Liver (tissue), 9 donors: Measurements from ENCODE around the gene ULK4. TPM values are rescaled to one million over a fixed set of nuclear protein-coding genes. Genes with fewer than 3 reads are reported as not detected.
"Not testable (repeated sequence)": the region's sequence is repeated elsewhere in the genome, so short reads cannot be mapped to it uniquely, and the experiment has no call there.

Experiments used
- DNase-seq: peaks from one replicate; pipeline ENCODE4 v3.0.0-alpha.2; 2017; ENCODE audit warnings: low spot score
- H3K27ac ChIP-seq, 2 donors: one replicate each; pipeline ENCODE4 v1.7.0; 2013; ENCODE audit warnings: inconsistent platforms in 2 of 2, low read length in 2 of 2, control low read depth in 1 of 2, low read depth in 1 of 2, mild to moderate bottlenecking in 1 of 2
- H3K27me3 ChIP-seq, 4 donors: one replicate each; pipeline versions ENCODE4 v1.6.1 to v1.7.0; 2013; ENCODE audit warnings: low read length in 3 of 4, inconsistent platforms in 1 of 4, mild to moderate bottlenecking in 1 of 4, moderate library complexity in 1 of 4; ENCODE audit not compliant: control insufficient read depth in 4 of 4, insufficient read depth in 4 of 4
- H3K36me3 ChIP-seq, 4 donors: one replicate each; pipeline versions ENCODE4 v1.6.1 to v1.7.0; 2013; ENCODE audit warnings: low read length in 3 of 4, mild to moderate bottlenecking in 3 of 4, low read depth in 1 of 4, moderate library complexity in 1 of 4; ENCODE audit not compliant: control insufficient read depth in 4 of 4, insufficient read depth in 3 of 4
- H3K4me1 ChIP-seq, 4 donors: one replicate each; pipeline versions ENCODE4 v1.6.1 to v1.7.0; 2013; ENCODE audit warnings: low read length in 3 of 4, mild to moderate bottlenecking in 3 of 4, moderate library complexity in 1 of 4; ENCODE audit not compliant: control insufficient read depth in 4 of 4, insufficient read depth in 4 of 4
- H3K4me3 ChIP-seq, 3 donors: one replicate each; pipeline versions ENCODE4 v1.6.1 to v1.7.0; 2013; ENCODE audit warnings: low read length in 3 of 3, control low read depth in 1 of 3, low read depth in 1 of 3, mild to moderate bottlenecking in 1 of 3
- H3K9ac ChIP-seq, 2 donors: one replicate each; pipeline ENCODE4 v1.7.0; 2013; ENCODE audit warnings: low read length in 2 of 2, mild to moderate bottlenecking in 2 of 2, moderate library complexity in 2 of 2, control low read depth in 1 of 2, low read depth in 1 of 2
- H3K9me3 ChIP-seq, 4 donors: one replicate each; pipeline versions ENCODE4 v1.6.1 to v1.7.0; 2013; ENCODE audit warnings: low read length in 3 of 4; ENCODE audit not compliant: control insufficient read depth in 4 of 4
- CTCF ChIP-seq: fragments of 150-350 bp; IDR thresholded peaks from 2 replicates; pipeline ENCODE4 v1.5.1; 2017; ENCODE audit warnings: improper control_type of control experiment, low read depth, low read length; ENCODE audit not compliant: missing input control
- EGR1 ChIP-seq, 2 donors: IDR thresholded peaks; 2 replicates each; pipeline ENCODE4 v1.6.1; 2016 to 2018; ENCODE audit warnings: antibody characterized with exemption in 2 of 2, low read depth in 2 of 2
- FOXA1 ChIP-seq: IDR thresholded peaks from 2 replicates; pipeline ENCODE4 v1.6.1; 2016; ENCODE audit warnings: antibody characterized with exemption
- HNF4A ChIP-seq, 2 donors: conservative IDR thresholded peaks; 2 replicates each; pipeline ENCODE4 v1.6.1; 2016; ENCODE audit warnings: antibody characterized with exemption in 2 of 2, mild to moderate bottlenecking in 2 of 2
- HNF4G ChIP-seq: IDR thresholded peaks from 2 replicates; pipeline ENCODE4 v1.6.1; 2016; ENCODE audit warnings: antibody characterized with exemption
- JUND ChIP-seq, 2 donors: IDR thresholded peaks; 2 replicates each; pipeline ENCODE4 v1.6.1; 2016; ENCODE audit warnings: antibody characterized with exemption in 2 of 2
- MAX ChIP-seq: IDR thresholded peaks from 2 replicates; pipeline ENCODE4 v1.6.1; 2016; ENCODE audit warnings: antibody characterized with exemption
- RAD21 ChIP-seq, 2 donors: IDR thresholded peaks; 2 replicates each; pipeline ENCODE4 v1.6.1; 2016; ENCODE audit warnings: antibody characterized with exemption in 2 of 2, mild to moderate bottlenecking in 2 of 2
- REST ChIP-seq: IDR thresholded peaks from 2 replicates; pipeline ENCODE4 v1.6.1; 2016; ENCODE audit warnings: antibody characterized with exemption, mild to moderate bottlenecking
- RXRA ChIP-seq, 2 donors: IDR thresholded peaks; 2 replicates each; pipeline ENCODE4 v1.6.1; 2017 to 2018; ENCODE audit warnings: antibody characterized with exemption in 2 of 2, mild to moderate bottlenecking in 1 of 2
- SP1 ChIP-seq: IDR thresholded peaks from 2 replicates; pipeline ENCODE4 v1.6.1; 2018; ENCODE audit warnings: antibody characterized with exemption, mild to moderate bottlenecking
- YY1 ChIP-seq: IDR thresholded peaks from 2 replicates; pipeline ENCODE4 v1.6.1; 2016; ENCODE audit warnings: antibody characterized with exemption, mild to moderate bottlenecking
- WGBS: extraction: QIAGEN DNeasy Blood & Tissue Kit; methylation state at CpG from one replicate; pipeline ENCODE4 v1.1.7; 2013; 5-methylcytosine and 5-hydroxymethylcytosine counted together
- polyA plus RNA-seq, 2 donors: library from polyadenylated mRNA; stranded (reverse) in 1 of 2; unstranded in 1 of 2; fragments of 200-250 nt in 1 of 2; fragments of >200 nt in 1 of 2; fragmentation: Nextera tagmentation in 1 of 2; extraction: Ambion mirVana in 1 of 2; gene quantifications; one replicate each; pipeline versions ENCODE4 v1.2.1 to v1.2.3, GENCODE V29; 2013 to 2015
- total RNA-seq, 2 donors: library from RNA; depleted of rRNA; stranded (reverse); fragments of >200 nt; gene quantifications; one replicate each; pipeline ENCODE4 v1.2.3, GENCODE V29; 2014
- donor health status: healthy.
- donor health status: healthy.
- donor health status: healthy.
- donor health status: healthy.
- donor health status: healthy.

Gene ULK4
- total and polyA plus RNA-seq, 4 donors: 1.1 to 11.5 (median 3.2) TPM

GRCh38 chr3:41768363-41768762 is 193.5 kb downstream of the ULK4 start:
- no peaks in the 10 kb centered on the region for H3K36me3 ChIP-seq
- WGBS: 100% methylated on average over 1 of the region's 1 CpG

GRCh38 chr3:41762867-41763266 is 199.0 kb downstream of the ULK4 start:
- not testable (repeated sequence) for H3K36me3 ChIP-seq, DNase-seq, H3K4me1 ChIP-seq, H3K27ac ChIP-seq, H3K9me3 ChIP-seq, H3K27me3 ChIP-seq, H3K4me3 ChIP-seq, H3K9ac ChIP-seq
- 93% methylated on average over 7 of the region's 7 CpGs for WGBS

More at GRCh38 chr3:41768363-41768762, 193.5 kb downstream of the ULK4 start:
- Histone ChIP-seq H3K4me1 (no peaks in the 10 kb centered on the region), H3K27me3 (no peaks in the 10 kb centered on the region), H3K4me3 (no peak overlapping the region), H3K27ac (no peak overlapping the region), H3K9me3 (no peaks in the 10 kb centered on the region), H3K9ac (no peak overlapping the region)
- TF ChIP-seq JUND (IDR thresholded peaks at IDR 0.05): no peak
- TF ChIP-seq HNF4G: no peak
- no peak for TF ChIP-seq RXRA (IDR thresholded peaks at IDR 0.05)
- TF ChIP-seq SP1: no peak
- no peak for TF ChIP-seq CTCF
- TF ChIP-seq YY1: no peak
- no peak for TF ChIP-seq MAX
- TF ChIP-seq HNF4A (conservative IDR thresholded peaks at IDR 0.05): no peak
- no peak for TF ChIP-seq RAD21 (IDR thresholded peaks at IDR 0.05)
- no peak for TF ChIP-seq REST
- no peak for TF ChIP-seq EGR1 (IDR thresholded peaks at IDR 0.05; ENCODE audit: low read depth in 2 of 2)
- DNase-seq: no peak

GRCh38 chr3:41753651-41754050 is 208.3 kb downstream of the ULK4 start:
- Histone ChIP-seq H3K9ac (no peak overlapping the region), H3K4me1 (no peaks in the 10 kb centered on the region), H3K27ac (no peak overlapping the region), H3K9me3 (no peaks in the 10 kb centered on the region), H3K36me3 (no peaks in the 10 kb centered on the region), H3K4me3 (no peak overlapping the region), H3K27me3 (no peaks in the 10 kb centered on the region)
- DNase-seq: no peak
- TF ChIP-seq FOXA1 (no peak), YY1 (no peak), MAX (no peak), EGR1 (IDR thresholded peaks at IDR 0.05; ENCODE audit: low read depth in 2 of 2) (no peak), RAD21 (IDR thresholded peaks at IDR 0.05) (no peak), SP1 (no peak)
